GM13976 (cell line): ENCODE results near the gene SLIT1.

Experiments
- DNase-seq: peaks from one replicate; pipeline ENCODE4 v3.0.0; 2012; ENCODE audit warnings: low spot score
- in situ Hi-C: fragments of 300-500 bp; cut with MboI; formaldehyde crosslinking; loops from one replicate; pipeline ENCODE4 v1.12.0; 2022; ENCODE audit warnings: low sequenced_read_pairs, mixed read lengths, inconsistent platforms; ENCODE audit not compliant: unreplicated experiment
- TF ChIP-seq, protein P1 (sequence below): IDR thresholded peaks from 2 replicates; pipeline ENCODE4 v1.5.1; 2012; ENCODE audit warnings: borderline replicate concordance, mild to moderate bottlenecking; ENCODE audit not compliant: insufficient read depth; ENCODE audit errors: extremely low read depth, missing control alignments, control extremely low read depth

The SLIT1 gene

DNA sequence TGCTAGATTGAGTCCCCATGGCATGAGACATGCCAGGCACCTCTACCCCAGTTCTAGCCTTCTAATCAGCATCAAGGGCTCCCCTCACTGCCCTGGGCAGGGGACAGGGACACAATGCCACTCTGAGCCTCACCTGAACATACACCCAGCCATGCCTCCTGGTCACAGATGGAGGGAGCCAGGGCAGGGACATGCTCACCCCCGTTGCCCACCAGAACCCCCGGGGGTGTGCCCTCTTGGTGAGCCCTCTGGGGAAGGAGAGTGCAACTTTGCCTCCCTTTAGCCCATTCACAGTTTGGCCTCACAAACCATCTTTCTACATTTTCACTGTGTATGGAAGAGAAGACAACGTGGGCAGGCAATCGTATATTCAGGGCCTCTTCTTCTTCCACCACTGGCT lies 186.4 kb downstream of the SLIT1 start:
- in situ Hi-C loops: no loop called here

GRCh38 chr10:96998329-96998888 lies 187.3 kb downstream of the SLIT1 start:
- no peak for DNase-seq
- in situ Hi-C loops: no loop called here
- TF ChIP-seq, protein P1, sequence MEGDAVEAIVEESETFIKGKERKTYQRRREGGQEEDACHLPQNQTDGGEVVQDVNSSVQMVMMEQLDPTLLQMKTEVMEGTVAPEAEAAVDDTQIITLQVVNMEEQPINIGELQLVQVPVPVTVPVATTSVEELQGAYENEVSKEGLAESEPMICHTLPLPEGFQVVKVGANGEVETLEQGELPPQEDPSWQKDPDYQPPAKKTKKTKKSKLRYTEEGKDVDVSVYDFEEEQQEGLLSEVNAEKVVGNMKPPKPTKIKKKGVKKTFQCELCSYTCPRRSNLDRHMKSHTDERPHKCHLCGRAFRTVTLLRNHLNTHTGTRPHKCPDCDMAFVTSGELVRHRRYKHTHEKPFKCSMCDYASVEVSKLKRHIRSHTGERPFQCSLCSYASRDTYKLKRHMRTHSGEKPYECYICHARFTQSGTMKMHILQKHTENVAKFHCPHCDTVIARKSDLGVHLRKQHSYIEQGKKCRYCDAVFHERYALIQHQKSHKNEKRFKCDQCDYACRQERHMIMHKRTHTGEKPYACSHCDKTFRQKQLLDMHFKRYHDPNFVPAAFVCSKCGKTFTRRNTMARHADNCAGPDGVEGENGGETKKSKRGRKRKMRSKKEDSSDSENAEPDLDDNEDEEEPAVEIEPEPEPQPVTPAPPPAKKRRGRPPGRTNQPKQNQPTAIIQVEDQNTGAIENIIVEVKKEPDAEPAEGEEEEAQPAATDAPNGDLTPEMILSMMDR: no peak

More for the DNA sequence above, 186.4 kb downstream of the SLIT1 start:
- TF ChIP-seq, protein P1: no peak
- no peak for DNase-seq

DNA sequence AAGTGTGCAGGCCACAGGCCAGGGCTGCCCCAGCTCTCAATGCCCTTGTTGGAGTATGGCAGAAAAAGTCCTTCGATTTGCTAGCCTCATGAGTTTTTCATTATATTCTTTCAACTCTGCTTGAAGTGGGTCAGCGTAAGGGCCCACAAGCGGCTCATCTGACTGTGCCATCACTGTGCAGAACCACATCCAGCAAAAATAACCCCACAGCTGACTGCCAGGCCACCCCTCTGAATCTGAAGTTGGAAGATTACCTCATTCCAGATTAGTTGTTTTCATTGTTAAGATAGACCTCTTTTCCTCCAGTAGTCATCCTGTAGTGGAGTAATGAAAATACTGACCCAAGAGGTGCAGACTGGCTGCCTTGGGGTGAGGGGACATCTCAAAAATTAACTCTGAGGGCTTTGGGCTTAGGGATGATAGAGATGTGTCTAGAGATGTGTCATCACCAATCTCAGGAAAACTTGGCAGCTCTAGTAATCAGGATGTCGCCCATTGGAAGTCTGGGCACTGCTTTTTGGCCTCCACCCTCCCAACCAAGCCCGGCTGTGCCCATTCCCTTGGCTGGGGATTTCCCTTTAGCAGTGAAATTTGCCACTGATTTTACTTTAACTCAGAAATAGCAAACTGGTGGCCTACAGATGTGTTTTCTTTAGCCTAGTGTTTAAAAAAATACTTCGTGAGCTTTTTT lies 189.3 kb downstream of the SLIT1 start:
- in situ Hi-C loops: no loop called here
- DNase-seq: no peak
- TF ChIP-seq, protein P1: no peak

GRCh38 chr10:96995851-96996250 lies 189.9 kb downstream of the SLIT1 start:
- no peak for DNase-seq

DNA sequence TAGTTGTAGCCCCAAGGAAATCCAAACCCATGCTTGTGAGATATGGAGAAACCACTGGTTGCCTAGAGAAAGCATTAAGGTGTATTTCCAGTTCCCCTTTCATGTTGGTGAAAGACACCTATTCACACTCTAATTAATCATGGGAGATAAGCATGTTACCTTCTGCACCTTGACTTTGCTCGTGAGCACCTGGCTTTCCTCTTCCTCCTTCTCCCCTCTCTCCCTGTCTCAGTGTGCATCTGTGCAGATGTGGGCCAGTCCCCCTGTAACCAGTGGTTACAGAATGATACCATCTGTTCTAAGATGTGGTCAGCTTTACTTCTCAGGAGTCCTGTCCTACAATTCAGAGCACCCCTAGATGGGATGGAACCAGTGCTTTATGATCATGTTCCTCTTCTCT lies 193.0 kb downstream of the SLIT1 start:
- in situ Hi-C loops: no loop called here
- TF ChIP-seq, protein P1: no peak
- DNase-seq: no peak

More at GRCh38 chr10:96995851-96996250, 189.9 kb downstream of the SLIT1 start:
- TF ChIP-seq, protein P1: no peak
- in situ Hi-C loops: no loop called here

DNA sequence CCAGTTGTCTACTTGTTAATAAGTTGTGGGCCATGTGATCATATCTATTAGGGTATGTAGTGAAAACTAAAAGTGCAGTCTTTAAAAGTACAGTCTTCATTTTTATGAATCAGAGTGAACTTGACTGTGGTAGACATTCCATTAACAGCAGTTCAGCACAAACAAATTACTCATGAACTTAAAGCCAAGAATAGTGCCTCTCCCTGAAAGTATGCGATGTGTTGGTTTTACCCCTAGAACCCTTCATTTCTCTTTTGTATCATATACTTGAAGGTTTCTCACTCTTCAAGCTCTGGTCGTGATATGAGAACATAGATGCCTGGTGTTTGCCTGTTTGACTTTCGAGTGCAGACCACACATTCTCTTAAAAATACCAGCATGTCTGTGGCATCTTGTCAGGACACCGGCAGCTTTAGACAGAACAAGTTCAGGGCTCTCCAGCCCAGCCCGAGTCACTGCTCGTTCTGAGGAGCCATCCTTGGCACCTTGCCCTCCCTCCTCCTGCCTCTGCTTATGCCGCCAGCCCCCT lies 194.4 kb downstream of the SLIT1 start:
- DNase-seq: no peak
- in situ Hi-C loops: no loop called here
- TF ChIP-seq, protein P1: no peak
